Endometrial microvascular endothelial cells (primary cell): Measurements from ENCODE around the gene ASS1. TPM values are rescaled to one million over a fixed set of nuclear protein-coding genes. Genes with fewer than 3 reads are reported as not detected.
"Not testable (repeated sequence)": the region's sequence is repeated elsewhere in the genome, so short reads cannot be mapped to it uniquely, and the experiment has no call there.

ENCODE experiments used
- in situ Hi-C: cut with HindIII; loops from 2 replicates; pipeline ENCODE4 v1.10.0; 2017; ENCODE audit warnings: low sequenced_read_pairs, low pct_unique_long_range_greater_than_20kb; ENCODE audit errors: inconsistent ontology term
- total RNA-seq: library from RNA; depleted of rRNA; stranded (reverse); fragments of >200 nt; gene quantifications from one replicate; pipeline ENCODE4 v1.2.3, GENCODE V29; 2015; ENCODE audit errors: inconsistent ontology term

Gene ASS1
- total RNA-seq, 1 donor from 2014 or later: 0.93 TPM

- in situ Hi-C loops: no loop called here
Measured at GRCh38 chr9:130431536-130432303, 13.0 kb upstream of the ASS1 start.

GRCh38 chr9:130432362-130432761 is 12.4 kb upstream of the ASS1 start:
- in situ Hi-C loops: no loop called here

GRCh38 chr9:130432796-130433167 is 12.0 kb upstream of the ASS1 start:
- in situ Hi-C loops: no loop called here

- in situ Hi-C loops: no loop called here
Measured at GRCh38 chr9:130433168-130433946, 11.4 kb upstream of the ASS1 start.

GRCh38 chr9:130433947-130434262 is 10.9 kb upstream of the ASS1 start:
- in situ Hi-C loops: no loop called here

- in situ Hi-C loops: not testable (repeated sequence)
Measured at GRCh38 chr9:130434656-130435055, 10.1 kb upstream of the ASS1 start.

GRCh38 chr9:130437011-130437789 is 7.6 kb upstream of the ASS1 start:
- in situ Hi-C loops: no loop called here

GRCh38 chr9:130438382-130438981 is 6.3 kb upstream of the ASS1 start:
- in situ Hi-C loops: no loop called here

- in situ Hi-C loops: no loop called here
Measured at GRCh38 chr9:130441031-130441430, 3.7 kb upstream of the ASS1 start.

- in situ Hi-C loops: no loop called here
Measured at GRCh38 chr9:130442746-130443455, 1.9 kb upstream of the ASS1 start.

- in situ Hi-C loops: no loop called here
Measured at GRCh38 chr9:130443456-130443801, 1.3 kb upstream of the ASS1 start.

- in situ Hi-C loops: no loop called here
Measured at GRCh38 chr9:130443840-130444492, 795 bp upstream of the ASS1 start.

- in situ Hi-C loops: no loop called here
Measured at GRCh38 chr9:130445268-130445983, 665 bp downstream of the ASS1 start.

- in situ Hi-C loops: no loop called here
Measured at GRCh38 chr9:130446101-130446861, 1.5 kb downstream of the ASS1 start.

GRCh38 chr9:130447193-130447816 is 2.5 kb downstream of the ASS1 start:
- in situ Hi-C loops: no loop called here

- in situ Hi-C loops: no loop called here
Measured at GRCh38 chr9:130448035-130448624, 3.4 kb downstream of the ASS1 start.
